K562 (cell line): ENCODE measurements around the gene AZU1. TPM values are rescaled to one million over a fixed set of nuclear protein-coding genes. Genes with fewer than 3 reads are reported as not detected.

Experiments
- ATAC-seq: fragments of 200-7000 bp; cut with Tn5 transposase; 3 replicates; pipeline ENCODE4 v1.9.1; 2020; ENCODE audit warnings: moderate library complexity
- BruUV-seq: library from RNA; stranded (reverse); fragments of 400-500 nt; replicated peaks from 2 replicates; lab custom pipeline; 2021; lab: Mats Ljungman, UMichigan
- CTCF ChIA-PET: fragments of 300-600 bp; formaldehyde crosslinking; extraction: SDS; loops from one replicate; lab custom pipeline; 2021; ENCODE audit warnings: low intra/inter-chr PET ratio; lab: Yijun Ruan, JAX
- POLR2A ChIA-PET: fragments of 300-600, 350-650 bp; sonication (Branson Sonifier 250); formaldehyde crosslinking; extraction: SDS; loops from one replicate; lab custom pipeline; 2021; ENCODE audit warnings: antibody characterized with exemption, inconsistent platforms; lab: Yijun Ruan, JAX
- DNase-seq, 4 experiments: peaks; one replicate each; pipeline versions ENCODE4 v3.0.0 to v3.0.0-alpha.2; 2011 to 2018; ENCODE audit warnings: low spot score in 3 of 4, mixed read lengths in 3 of 4; ENCODE audit errors: extremely low read depth in 1 of 4
- FAIRE-seq: peaks from 2 replicates; lab custom pipeline; 2011; peaks lifted over from hg19 to GRCh38; lab: Jason Lieb, UNC
- H2AFZ ChIP-seq: 2 replicates; pipeline ENCODE4 v1.6.0; 2011; ENCODE audit warnings: low read depth, low read length, control low read depth, inconsistent platforms
- H3K27ac ChIP-seq: fragments of 200-600 bp; 3 replicates; pipeline ENCODE4 v1.8.0; 2011; ENCODE audit warnings: low read depth, mild to moderate bottlenecking, control low read depth, inconsistent platforms, low read length, moderate library complexity, mixed read lengths; ENCODE audit errors: extremely low read depth
- H3K27me3 ChIP-seq, 2 experiments: fragments of 300-600 bp in 1 of 2; 2 replicates in 1 of 2; 3 replicates in 1 of 2; pipeline versions ENCODE4 v1.6.0 to v1.8.0; 2011; ENCODE audit warnings: inconsistent platforms in 2 of 2, low read length in 2 of 2, mild to moderate bottlenecking in 1 of 2, mixed read lengths in 1 of 2, moderate library complexity in 1 of 2; ENCODE audit not compliant: control insufficient read depth in 2 of 2, insufficient read depth in 2 of 2
- H3K36me3 ChIP-seq: fragments of 300-600 bp; 3 replicates; pipeline ENCODE4 v1.8.0; 2011; ENCODE audit warnings: mild to moderate bottlenecking, low read length, inconsistent platforms; ENCODE audit not compliant: control insufficient read depth, insufficient read depth
- H3K4me1 ChIP-seq, 2 experiments: fragments of 200-600 bp in 1 of 2; replicated peaks in 1 of 2; 2 replicates in 1 of 2; 3 replicates in 1 of 2; pipeline versions ENCODE4 v1.5.1 to v1.8.0; 2011; ENCODE audit warnings: inconsistent platforms in 2 of 2, low read length in 2 of 2, mild to moderate bottlenecking in 1 of 2, mixed read lengths in 1 of 2, moderate library complexity in 1 of 2; ENCODE audit not compliant: control insufficient read depth in 2 of 2, insufficient read depth in 2 of 2
- H3K4me2 ChIP-seq: 2 replicates; pipeline ENCODE4 v1.6.1; 2011; ENCODE audit warnings: low read length, control low read depth, inconsistent platforms, mixed read lengths; ENCODE audit not compliant: insufficient read depth
- H3K4me3 ChIP-seq: fragments of 200-600 bp; sonication (generic), shearing (Covaris generic); 2 replicates; pipeline ENCODE4 v1.5.1; 2016; ENCODE audit warnings: control low read depth, inconsistent platforms
- H3K79me2 ChIP-seq: fragments of 200-600 bp; 3 replicates; pipeline ENCODE4 v1.8.0; 2011; ENCODE audit warnings: low read length, inconsistent platforms; ENCODE audit not compliant: control insufficient read depth, insufficient read depth
- H3K9ac ChIP-seq, 2 experiments: 2 replicates each; pipeline versions ENCODE4 v1.6.0 to v1.6.1; 2011; ENCODE audit warnings: low read depth in 2 of 2, low read length in 2 of 2, control low read depth in 1 of 2, inconsistent platforms in 1 of 2, mild to moderate bottlenecking in 1 of 2, mixed read lengths in 1 of 2; ENCODE audit not compliant: insufficient read depth in 1 of 2
- H3K9me1 ChIP-seq: one replicate; pipeline ENCODE4 v1.6.0; 2011; ENCODE audit warnings: inconsistent platforms, mild to moderate bottlenecking, low read length, moderate library complexity; ENCODE audit not compliant: control insufficient read depth, insufficient read depth
- H3K9me3 ChIP-seq: replicated peaks from 2 replicates; pipeline ENCODE4 v1.5.1; 2011; ENCODE audit warnings: low read depth, low read length, inconsistent platforms; ENCODE audit not compliant: control insufficient read depth, insufficient read depth
- H4K20me1 ChIP-seq: replicated peaks from 2 replicates; pipeline ENCODE4 v1.6.1; 2011; ENCODE audit warnings: low read length, inconsistent platforms, mixed read lengths; ENCODE audit not compliant: control insufficient read depth, insufficient read depth
- HNRNPK ChIP-seq: fragments of 200-400 bp; formaldehyde crosslinking; IDR thresholded peaks from one replicate; pipeline ENCODE4 v1.6.1; 2018; ENCODE audit warnings: mild to moderate bottlenecking, low read depth, low read length; ENCODE audit not compliant: poor library complexity, severe bottlenecking
- JUND ChIP-seq, 2 experiments: IDR thresholded peaks; 2 replicates in 1 of 2; 3 replicates in 1 of 2; pipeline ENCODE4 v1.6.1; 2011; ENCODE audit warnings: borderline replicate concordance in 2 of 2, low read depth in 2 of 2, low read length in 2 of 2, improper control_type of control experiment in 1 of 2, missing biosample characterization in 1 of 2, missing genetic modification characterization in 1 of 2, missing genetic modification reagents in 1 of 2
- TEAD4 ChIP-seq, 2 experiments: sonication (generic) in 1 of 2; formaldehyde crosslinking in 1 of 2; IDR thresholded peaks; 2 replicates each; pipeline versions ENCODE4 v1.6.1 to v1.8.0; 2012 to 2022; ENCODE audit warnings: borderline replicate concordance in 1 of 2, inconsistent platforms in 1 of 2, low read length in 1 of 2, mild to moderate bottlenecking in 1 of 2, missing genetic modification reagents in 1 of 2
- ZBTB7A ChIP-seq: IDR thresholded peaks from 2 replicates; pipeline ENCODE4 v1.6.1; 2011; ENCODE audit warnings: low read depth, mild to moderate bottlenecking, low read length, moderate library complexity, borderline replicate concordance; ENCODE audit not compliant: control insufficient read depth
- ZNF232 ChIP-seq: sonication (generic); formaldehyde crosslinking; IDR thresholded peaks from 2 replicates; pipeline ENCODE4 v1.8.0; 2022; ENCODE audit warnings: mild to moderate bottlenecking, missing genetic modification reagents
- ZNF318 ChIP-seq, 2 experiments: fragments of 450-650 bp; IDR thresholded peaks; 2 replicates each; pipeline ENCODE4 v1.6.1; 2016; ENCODE audit warnings: mild to moderate bottlenecking in 2 of 2, borderline replicate concordance in 1 of 2, low read depth in 1 of 2, moderate library complexity in 1 of 2
- WGBS: fragments of 100-300 bp; shearing (Covaris generic); methylation state at CpG from one replicate; pipeline ENCODE4 v1.1.6; 2016; ENCODE audit warnings: low coverage, mixed read lengths; ENCODE audit not compliant: insufficient coverage; ENCODE audit errors: missing lambda C conversion rate; 5-methylcytosine and 5-hydroxymethylcytosine counted together
- in situ Hi-C: fragments of 300-500 bp; cut with MboI; formaldehyde crosslinking; loops from 4 replicates; pipeline ENCODE4 v1.15.0; 2018; ENCODE audit warnings: inconsistent platforms, mixed read lengths
- intact Hi-C: fragments of 100-400 bp; cut with micrococcal nuclease; formaldehyde crosslinking; loops from 2 replicates; pipeline ENCODE4 v1.14.2; 2022
- polyA plus RNA-seq, 8 experiments: library from polyadenylated mRNA; depleted of rRNA in 4 of 8; stranded (reverse) in 5 of 8; unstranded in 3 of 8; fragments of >200 nt; fragmentation: Nextera tagmentation in 2 of 8; fragmentation: Illumina TruSeq in 1 of 8; extraction: Ambion mirVana in 2 of 8; extraction: Trizol in 1 of 8; gene quantifications; 2 replicates each; pipeline versions ENCODE4 v1.2.1 to v1.2.3, GENCODE V29; 2011 to 2014; ENCODE audit warnings: inconsistent platforms in 1 of 8, missing spikeins in 1 of 8
- total RNA-seq, 7 experiments: library from RNA; depleted of rRNA in 6 of 7; stranded (reverse); fragments of >200 nt in 6 of 7; fragmentation: Illumina TruSeq in 2 of 7; extraction: Trizol in 2 of 7; gene quantifications; 2 replicates each; pipeline versions ENCODE4 v1.2.1 to v1.2.3, GENCODE V29; 2011 to 2021; ENCODE audit warnings: low replicate concordance in 1 of 7
- TF ChIP-seq, protein P1 (sequence below): sonication (generic); formaldehyde crosslinking; IDR thresholded peaks from 2 replicates; pipeline ENCODE4 v1.8.1; 2023; ENCODE audit warnings: mild to moderate bottlenecking, missing genetic modification reagents

AZU1 gene
- total and polyA plus RNA-seq, 9 of the 15 experiments (the other 6 are each of a cell fraction or from before 2014, with no cell fraction given) = 0.29 to 1.9 (median 0.59) TPM; not detected in 3

- Histone ChIP-seq H3K9me3 (no peaks in the 10 kb centered on the region), H3K79me2 (peaks cover 12% of the 10 kb centered on the region), H3K9ac (peak overlapping the region in 1 of 2 experiments; percentile 90; a peak in 2 of 4 replicates), H3K4me3 (peak overlapping the region; percentile 62), H3K4me2 (peak overlapping the region; percentile 64; the same call in 1 of the 2 replicates), H2AFZ (no peak overlapping the region), H3K27ac (peak overlapping the region; percentile 82; the same call in 2 of the 3 replicates), H3K4me1 (peaks cover 25 to 65% of the 10 kb centered on the region in 2 experiments), H4K20me1 (no peaks in the 10 kb centered on the region), H3K9me1 (no peaks in the 10 kb centered on the region), H3K36me3 (peaks cover 17% of the 10 kb centered on the region; the same call in 1 of the 3 replicates), H3K27me3 (no peaks in the 10 kb centered on the region)
- FAIRE-seq = no peak
- in situ Hi-C loops = no loop called here
- BruUV-seq = no TSS peak
- 9% methylated on average over 12 of the region's 35 CpGs for WGBS
- POLR2A ChIA-PET = interaction anchor here (0.7 to 1.3 kb wide), 2 partner anchors 46 to 160 kb away, joined by 3 to 4 read pairs; partner anchors contain the start of gene RNU6-2
- ATAC-seq = no peak
- intact Hi-C loops = loop anchor here (5.0 kb wide), 2 partner anchors 121 to 381 kb away; partner anchors contain the start of genes ATP5F1D and WDR18
- CTCF ChIA-PET = interaction anchor here (1.0 to 1.5 kb wide), 2 partner anchors 56 to 91 kb away, joined by 6 to 8 read pairs; partner anchors contain the start of gene KISS1R
- no peak for DNase-seq
- TF ChIP-seq ZNF318 (IDR thresholded peaks at IDR 0.05; ENCODE audit: borderline replicate concordance in 1 of 2, low read depth in 1 of 2) (no peak), HNRNPK (no peak), ZBTB7A (peak; percentile 73; the same call in 1 of the 2 replicates), TEAD4 (IDR thresholded peaks at IDR 0.05; ENCODE audit: low read length) (no peak), TEAD4 (CRISPR knock-in tag; IDR thresholded peaks at IDR 0.05; ENCODE audit: borderline replicate concordance) (no peak), ZNF232 (CRISPR knock-in tag) (no peak), JUND (IDR thresholded peaks at IDR 0.05; ENCODE audit: borderline replicate concordance, low read depth, low read length) (no peak), JUND (tag; IDR thresholded peaks at IDR 0.05; ENCODE audit: borderline replicate concordance, low read depth, low read length) (no peak)
- TF ChIP-seq, protein P1, sequence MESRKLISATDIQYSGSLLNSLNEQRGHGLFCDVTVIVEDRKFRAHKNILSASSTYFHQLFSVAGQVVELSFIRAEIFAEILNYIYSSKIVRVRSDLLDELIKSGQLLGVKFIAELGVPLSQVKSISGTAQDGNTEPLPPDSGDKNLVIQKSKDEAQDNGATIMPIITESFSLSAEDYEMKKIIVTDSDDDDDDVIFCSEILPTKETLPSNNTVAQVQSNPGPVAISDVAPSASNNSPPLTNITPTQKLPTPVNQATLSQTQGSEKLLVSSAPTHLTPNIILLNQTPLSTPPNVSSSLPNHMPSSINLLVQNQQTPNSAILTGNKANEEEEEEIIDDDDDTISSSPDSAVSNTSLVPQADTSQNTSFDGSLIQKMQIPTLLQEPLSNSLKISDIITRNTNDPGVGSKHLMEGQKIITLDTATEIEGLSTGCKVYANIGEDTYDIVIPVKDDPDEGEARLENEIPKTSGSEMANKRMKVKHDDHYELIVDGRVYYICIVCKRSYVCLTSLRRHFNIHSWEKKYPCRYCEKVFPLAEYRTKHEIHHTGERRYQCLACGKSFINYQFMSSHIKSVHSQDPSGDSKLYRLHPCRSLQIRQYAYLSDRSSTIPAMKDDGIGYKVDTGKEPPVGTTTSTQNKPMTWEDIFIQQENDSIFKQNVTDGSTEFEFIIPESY = peak; percentile 70; the same call in 1 of the 2 replicates
Observed at GRCh38 chr19:861141-861755, 33.6 kb downstream of the AZU1 start.
